IMR-90 (cell line): ENCODE measurements around the gene SHB. TPM values are rescaled to one million over a fixed set of nuclear protein-coding genes. Genes with fewer than 3 reads are reported as not detected.

Experiments used
- ATAC-seq: fragments of 200-7000 bp; cut with Tn5 transposase; 2 replicates; pipeline ENCODE4 v1.9.1; 2020; ENCODE audit warnings: low read depth, mild to moderate bottlenecking, moderate library complexity
- BruUV-seq: library from RNA; stranded (reverse); fragments of 400-500 nt; replicated peaks from 2 replicates; lab custom pipeline; 2021; lab: Mats Ljungman, UMichigan
- CTCF ChIA-PET: fragments of 300-600 bp; formaldehyde crosslinking; extraction: SDS; loops from one replicate; lab custom pipeline; 2021; ENCODE audit warnings: antibody characterized with exemption; lab: Yijun Ruan, JAX
- POLR2A ChIA-PET: fragments of 300-600 bp; sonication (Branson Sonifier 250); formaldehyde crosslinking; loops from one replicate; lab custom pipeline; 2022; ENCODE audit warnings: antibody characterized with exemption; ENCODE audit not compliant: unreplicated experiment; lab: Charles Lee
- DNase-seq: peaks from one replicate; pipeline ENCODE4 v3.0.0; 2013
- H2AFZ ChIP-seq: replicated peaks from 2 replicates; pipeline ENCODE3; 2013; ENCODE audit warnings: low read length, mild to moderate bottlenecking; ENCODE audit not compliant: poor library complexity
- H2AK5ac ChIP-seq: 2 replicates; pipeline ENCODE4 v1.6.1; 2013; ENCODE audit warnings: low read depth, low read length, inconsistent platforms
- H2AK9ac ChIP-seq: replicated peaks from 2 replicates; pipeline ENCODE3; 2013; ENCODE audit warnings: mild to moderate bottlenecking, low read depth, low read length, moderate library complexity; ENCODE audit not compliant: poor library complexity
- H2BK120ac ChIP-seq: 2 replicates; pipeline ENCODE4 v1.6.1; 2013; ENCODE audit warnings: low read depth, low read length, inconsistent platforms
- H2BK15ac ChIP-seq: 3 replicates; pipeline ENCODE4 v1.6.1; 2013; ENCODE audit warnings: low read depth, low read length, inconsistent platforms
- H2BK20ac ChIP-seq: 2 replicates; pipeline ENCODE4 v1.6.1; 2013; ENCODE audit warnings: low read depth, mild to moderate bottlenecking, inconsistent platforms, low read length, moderate library complexity
- H2BK5ac ChIP-seq: 2 replicates; pipeline ENCODE4 v1.6.1; 2013; ENCODE audit warnings: mild to moderate bottlenecking, low read depth, low read length, inconsistent platforms; ENCODE audit not compliant: poor library complexity, severe bottlenecking
- H3K14ac ChIP-seq: replicated peaks from 2 replicates; pipeline ENCODE4 v1.6.1; 2013; ENCODE audit warnings: low read depth, low read length, inconsistent platforms
- H3K18ac ChIP-seq: 2 replicates; pipeline ENCODE4 v1.6.1; 2013; ENCODE audit warnings: low read depth, low read length, control low read depth
- H3K23ac ChIP-seq: 2 replicates; pipeline ENCODE4 v1.6.1; 2013; ENCODE audit warnings: low read depth, low read length, inconsistent platforms
- H3K27ac ChIP-seq: 2 replicates; pipeline ENCODE4 v1.5.1; 2013; ENCODE audit warnings: mild to moderate bottlenecking, control low read depth, low read length; ENCODE audit not compliant: insufficient read depth
- H3K27me3 ChIP-seq: 2 replicates; pipeline ENCODE4 v1.6.1; 2013; ENCODE audit warnings: low read length; ENCODE audit not compliant: control insufficient read depth, insufficient read depth
- H3K36me3 ChIP-seq: 2 replicates; pipeline ENCODE4 v1.6.1; 2013; ENCODE audit warnings: low read length, mixed read lengths; ENCODE audit not compliant: control insufficient read depth, insufficient read depth
- H3K4ac ChIP-seq: 2 replicates; pipeline ENCODE4 v1.6.1; 2013; ENCODE audit warnings: low read depth, low read length, inconsistent platforms
- H3K4me1 ChIP-seq: 2 replicates; pipeline ENCODE4 v1.6.1; 2013; ENCODE audit warnings: low read length, mixed read lengths; ENCODE audit not compliant: control insufficient read depth, insufficient read depth
- H3K4me2 ChIP-seq: 2 replicates; pipeline ENCODE4 v1.6.1; 2013; ENCODE audit warnings: low read depth, mild to moderate bottlenecking, control low read depth, low read length, moderate library complexity
- H3K4me3 ChIP-seq: 2 replicates; pipeline ENCODE4 v1.5.1; 2013; ENCODE audit warnings: low read depth, mild to moderate bottlenecking, control low read depth, low read length, moderate library complexity; ENCODE audit not compliant: insufficient read depth
- H3K56ac ChIP-seq: 2 replicates; pipeline ENCODE4 v1.6.1; 2013; ENCODE audit warnings: low read length, inconsistent platforms; ENCODE audit not compliant: insufficient read depth; ENCODE audit errors: extremely low read depth
- H3K79me1 ChIP-seq, 2 experiments: 2 replicates each; pipeline ENCODE4 v1.6.1; 2013; ENCODE audit warnings: low read length in 2 of 2, inconsistent platforms in 1 of 2, low read depth in 1 of 2
- H3K9ac ChIP-seq: 2 replicates; pipeline ENCODE4 v1.6.1; 2013; ENCODE audit warnings: low read depth, low read length, control low read depth
- H3K9me1 ChIP-seq: 2 replicates; pipeline ENCODE4 v1.6.1; 2013; ENCODE audit warnings: low read length, inconsistent platforms; ENCODE audit not compliant: insufficient read depth
- H3K9me3 ChIP-seq: 2 replicates; pipeline ENCODE4 v1.6.1; 2013; ENCODE audit warnings: low read length; ENCODE audit not compliant: control insufficient read depth, insufficient read depth
- H4K20me1 ChIP-seq: 2 replicates; pipeline ENCODE4 v1.6.1; 2013; ENCODE audit warnings: low read length, inconsistent platforms; ENCODE audit not compliant: insufficient read depth
- H4K5ac ChIP-seq: 2 replicates; pipeline ENCODE4 v1.6.1; 2013; ENCODE audit warnings: mild to moderate bottlenecking, low read depth, low read length, control low read depth
- H4K8ac ChIP-seq, 2 experiments: 2 replicates each; pipeline ENCODE4 v1.6.1; 2013; ENCODE audit warnings: low read depth in 2 of 2, low read length in 2 of 2, control low read depth in 1 of 2, inconsistent platforms in 1 of 2
- H4K91ac ChIP-seq: 2 replicates; pipeline ENCODE4 v1.6.1; 2013; ENCODE audit warnings: low read depth, low read length, inconsistent platforms; ENCODE audit not compliant: insufficient read depth
- CEBPB ChIP-seq: IDR thresholded peaks from 2 replicates; pipeline ENCODE4 v1.6.1; 2012; ENCODE audit warnings: low read depth, low read length, improper control_type of control experiment
- MAFK ChIP-seq: IDR thresholded peaks from 2 replicates; pipeline ENCODE4 v1.6.1; 2012; ENCODE audit warnings: low read depth, low read length, improper control_type of control experiment
- MAZ ChIP-seq: IDR thresholded peaks from 2 replicates; pipeline ENCODE4 v1.6.1; 2012; ENCODE audit warnings: low read depth, mild to moderate bottlenecking, low read length, improper control_type of control experiment, moderate library complexity, borderline replicate concordance
- MXI1 ChIP-seq: IDR thresholded peaks from 2 replicates; pipeline ENCODE4 v1.6.1; 2012; ENCODE audit warnings: low read depth, mild to moderate bottlenecking, low read length, moderate library complexity, borderline replicate concordance
- NFE2L2 ChIP-seq: fragments of 150-350 bp; IDR thresholded peaks from 2 replicates; pipeline ENCODE4 v1.6.1; 2016; ENCODE audit warnings: low read depth, mild to moderate bottlenecking, low read length
- POLR2A ChIP-seq: IDR thresholded peaks from 2 replicates; pipeline ENCODE4 v1.6.1; 2012; ENCODE audit warnings: mild to moderate bottlenecking, low read depth, low read length
- RAD21 ChIP-seq: IDR thresholded peaks from 2 replicates; pipeline ENCODE4 v1.6.1; 2012; ENCODE audit warnings: low read length, improper control_type of control experiment
- RCOR1 ChIP-seq: IDR thresholded peaks from 2 replicates; pipeline ENCODE4 v1.6.1; 2012; ENCODE audit warnings: mild to moderate bottlenecking, low read length, improper control_type of control experiment; ENCODE audit not compliant: insufficient replicate concordance
- WGBS, 2 experiments: methylation state at CpG; one replicate each; pipeline versions ENCODE4 v1.1.5 to v1.1.7; 2013; ENCODE audit warnings: missing lambda C conversion rate in 2 of 2; ENCODE audit not compliant: insufficient read length in 1 of 2; ENCODE audit errors: extremely low coverage in 2 of 2; 5-methylcytosine and 5-hydroxymethylcytosine counted together
- dilution Hi-C: fragments of 300-500 bp; cut with HindIII; formaldehyde crosslinking; loops from one replicate; pipeline ENCODE4 v1.14.3; 2018; ENCODE audit warnings: low sequenced_read_pairs; ENCODE audit not compliant: unreplicated experiment
- in situ Hi-C: fragments of 300-500 bp; cut with MboI; formaldehyde crosslinking; loops from 3 replicates; pipeline ENCODE4 v1.14.3; 2019; ENCODE audit warnings: low sequenced_read_pairs, inconsistent platforms, mixed read lengths
- intact Hi-C: fragments of 100-400 bp; cut with micrococcal nuclease; formaldehyde crosslinking; loops from 2 replicates; pipeline ENCODE4 v1.10.0; 2022
- polyA plus RNA-seq, 3 experiments: library from polyadenylated mRNA; depleted of rRNA; stranded (reverse); fragments of >200 nt; gene quantifications; 2 replicates each; pipeline ENCODE4 v1.2.3, GENCODE V29; 2012; ENCODE audit warnings: low replicate concordance in 1 of 3
- total RNA-seq: library from RNA; depleted of rRNA; stranded (reverse); fragments of >200 nt; gene quantifications from 2 replicates; pipeline ENCODE4 v1.2.3, GENCODE V29; 2012

SHB gene
- total and polyA plus RNA-seq, 2 of the 4 experiments (the other 2 are of a cell fraction) = 6.1 to 20.4 TPM

- CTCF ChIA-PET = interaction anchor here (1.5 kb wide), 1 partner anchor 16 kb away, joined by 4 read pairs; no protein-coding TSS in a partner anchor
- Histone ChIP-seq H2BK120ac (peak overlapping the region; percentile 99), H4K5ac (peak overlapping the region; percentile 56), H2AK9ac (peak overlapping the region; percentile 68), H3K23ac (peak overlapping the region; percentile 51), H3K9me1 (peaks cover 53% of the 10 kb centered on the region), H4K8ac (peak overlapping the region; percentile 6 to 90; a peak in 3 of 4 replicates), H2AFZ (peak overlapping the region; percentile 16), H3K27ac (peak overlapping the region; percentile 96), H4K20me1 (peaks cover 40% of the 10 kb centered on the region), H3K18ac (peak overlapping the region; percentile 72), H3K4me1 (peaks cover 66% of the 10 kb centered on the region), H3K27me3 (no peaks in the 10 kb centered on the region), H2BK5ac (peak overlapping the region; percentile 85), H3K36me3 (peaks cover 9% of the 10 kb centered on the region), H3K79me1 (peaks cover 37 to 86% of the 10 kb centered on the region in 2 experiments), H2BK20ac (peak overlapping the region; percentile 51; the same call in 1 of the 2 replicates), H3K4me3 (no peak overlapping the region), H3K4ac (peak overlapping the region; percentile 100), H3K14ac (peak overlapping the region; percentile 97), H3K9ac (peak overlapping the region; percentile 32), H4K91ac (peak overlapping the region; percentile 82), H3K56ac (peak overlapping the region; percentile 60), H2AK5ac (peak overlapping the region; percentile 56), H3K4me2 (peak overlapping the region; percentile 63), H3K9me3 (no peaks in the 10 kb centered on the region), H2BK15ac (peak overlapping the region; percentile 45; the same call in 1 of the 3 replicates)
- DNase-seq (peak; percentile 94), ATAC-seq (peak; percentile 73)
- dilution Hi-C loops (no loop called here), intact Hi-C loops (loop anchor here (5.0 kb wide), 1 partner anchor 47 kb away; no protein-coding TSS in a partner anchor), in situ Hi-C loops (loop anchor here (5.0 kb wide), 1 partner anchor 38 kb away; no protein-coding TSS in a partner anchor)
- WGBS, 2 experiments = 86% methylated on average over 1 of the region's 7 CpGs; no CpG with 5 or more reads in 1 of the 2 experiments
- TF ChIP-seq MAFK (peak; percentile 16; the same call in 1 of the 2 replicates), MAZ (peak; percentile 67; the same call in 1 of the 2 replicates), NFE2L2 (peak; percentile 10; the same call in 1 of the 2 replicates), RCOR1 (peak; percentile 78), POLR2A (peak; percentile 76), MXI1 (no peak), CEBPB (peak; percentile 93), RAD21 (no peak)
- POLR2A ChIA-PET = no interaction called here
- BruUV-seq = no TSS peak
Measured at GRCh38 chr9:38024036-38024681, 44.9 kb downstream of the SHB start.
